ENCODE measurements around the gene ELOVL6.

DNA sequence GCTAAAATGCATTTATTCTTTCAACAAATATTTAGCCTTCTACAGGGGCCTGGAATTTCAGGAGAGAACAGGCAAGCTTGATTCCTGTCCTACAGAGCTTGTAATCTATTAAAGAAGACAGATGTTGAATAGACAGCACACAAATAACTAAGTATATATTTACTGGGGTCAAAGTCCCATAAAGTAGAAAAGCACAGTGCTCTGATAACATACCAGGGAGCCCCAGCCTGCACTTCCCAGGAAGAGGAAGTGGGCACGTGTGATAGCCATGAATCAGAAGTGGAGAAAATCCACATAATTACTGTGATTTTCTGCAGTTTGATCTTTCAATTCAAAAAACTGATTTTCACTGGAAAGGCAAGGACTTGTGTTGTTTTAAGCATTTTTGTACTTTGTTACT is 156.7 kb downstream of the ELOVL6 start:
- TF ChIP-seq, protein P1, sequence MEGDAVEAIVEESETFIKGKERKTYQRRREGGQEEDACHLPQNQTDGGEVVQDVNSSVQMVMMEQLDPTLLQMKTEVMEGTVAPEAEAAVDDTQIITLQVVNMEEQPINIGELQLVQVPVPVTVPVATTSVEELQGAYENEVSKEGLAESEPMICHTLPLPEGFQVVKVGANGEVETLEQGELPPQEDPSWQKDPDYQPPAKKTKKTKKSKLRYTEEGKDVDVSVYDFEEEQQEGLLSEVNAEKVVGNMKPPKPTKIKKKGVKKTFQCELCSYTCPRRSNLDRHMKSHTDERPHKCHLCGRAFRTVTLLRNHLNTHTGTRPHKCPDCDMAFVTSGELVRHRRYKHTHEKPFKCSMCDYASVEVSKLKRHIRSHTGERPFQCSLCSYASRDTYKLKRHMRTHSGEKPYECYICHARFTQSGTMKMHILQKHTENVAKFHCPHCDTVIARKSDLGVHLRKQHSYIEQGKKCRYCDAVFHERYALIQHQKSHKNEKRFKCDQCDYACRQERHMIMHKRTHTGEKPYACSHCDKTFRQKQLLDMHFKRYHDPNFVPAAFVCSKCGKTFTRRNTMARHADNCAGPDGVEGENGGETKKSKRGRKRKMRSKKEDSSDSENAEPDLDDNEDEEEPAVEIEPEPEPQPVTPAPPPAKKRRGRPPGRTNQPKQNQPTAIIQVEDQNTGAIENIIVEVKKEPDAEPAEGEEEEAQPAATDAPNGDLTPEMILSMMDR (IDR thresholded peaks at IDR 0.05 in 4 of 5, conservative IDR thresholded peaks at IDR 0.05 in 1 of 5), result no peak
- no peak for TF ChIP-seq POLR2A (IDR thresholded peaks at IDR 0.05)
